ENCODE results near the gene PLD1. TPM values are rescaled to one million over a fixed set of nuclear protein-coding genes. Genes with fewer than 3 reads are reported as not detected.

Gene PLD1
- total and polyA plus RNA-seq, 10 of the 15 experiments (the other 5 are each of a cell fraction or from before 2014, with no cell fraction given), result 2.9 to 108 (median 3.6) TPM

DNA sequence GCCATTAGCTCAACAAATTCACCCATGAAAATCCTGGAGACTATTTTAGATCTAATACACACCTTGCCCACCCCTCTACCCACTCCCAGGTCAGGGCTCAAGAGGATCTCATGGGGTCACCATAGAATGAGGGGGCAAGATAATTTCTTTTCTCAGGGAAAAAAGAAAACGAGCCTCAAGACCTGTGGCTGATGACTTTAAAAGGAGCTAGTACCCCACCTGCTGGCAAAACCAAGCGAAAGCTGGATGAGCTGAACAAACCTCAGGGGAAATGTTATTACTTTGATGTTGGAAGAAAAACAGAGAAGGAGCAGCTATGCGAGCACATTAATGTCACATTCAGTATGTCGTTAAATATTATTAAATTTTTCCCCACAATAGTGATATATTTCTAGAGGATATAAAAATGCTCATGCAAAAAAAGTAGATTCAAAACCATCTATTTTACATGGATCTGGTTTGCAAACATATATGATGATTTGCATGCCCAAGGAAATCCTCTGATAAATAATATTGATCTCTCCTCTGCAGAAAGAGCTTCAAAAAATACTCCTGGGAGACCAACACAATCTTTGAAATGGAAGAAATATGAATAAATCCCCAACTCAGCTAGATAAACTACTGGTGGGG, 37.7 kb downstream of the PLD1 start (continued):
- no peak for TF ChIP-seq CBX3 (IDR thresholded peaks at IDR 0.05; ENCODE audit: borderline replicate concordance, low read depth)
- TF ChIP-seq, protein P1, sequence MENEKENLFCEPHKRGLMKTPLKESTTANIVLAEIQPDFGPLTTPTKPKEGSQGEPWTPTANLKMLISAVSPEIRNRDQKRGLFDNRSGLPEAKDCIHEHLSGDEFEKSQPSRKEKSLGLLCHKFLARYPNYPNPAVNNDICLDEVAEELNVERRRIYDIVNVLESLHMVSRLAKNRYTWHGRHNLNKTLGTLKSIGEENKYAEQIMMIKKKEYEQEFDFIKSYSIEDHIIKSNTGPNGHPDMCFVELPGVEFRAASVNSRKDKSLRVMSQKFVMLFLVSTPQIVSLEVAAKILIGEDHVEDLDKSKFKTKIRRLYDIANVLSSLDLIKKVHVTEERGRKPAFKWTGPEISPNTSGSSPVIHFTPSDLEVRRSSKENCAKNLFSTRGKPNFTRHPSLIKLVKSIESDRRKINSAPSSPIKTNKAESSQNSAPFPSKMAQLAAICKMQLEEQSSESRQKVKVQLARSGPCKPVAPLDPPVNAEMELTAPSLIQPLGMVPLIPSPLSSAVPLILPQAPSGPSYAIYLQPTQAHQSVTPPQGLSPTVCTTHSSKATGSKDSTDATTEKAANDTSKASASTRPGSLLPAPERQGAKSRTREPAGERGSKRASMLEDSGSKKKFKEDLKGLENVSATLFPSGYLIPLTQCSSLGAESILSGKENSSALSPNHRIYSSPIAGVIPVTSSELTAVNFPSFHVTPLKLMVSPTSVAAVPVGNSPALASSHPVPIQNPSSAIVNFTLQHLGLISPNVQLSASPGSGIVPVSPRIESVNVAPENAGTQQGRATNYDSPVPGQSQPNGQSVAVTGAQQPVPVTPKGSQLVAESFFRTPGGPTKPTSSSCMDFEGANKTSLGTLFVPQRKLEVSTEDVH (IDR thresholded peaks at IDR 0.05; ENCODE audit: low read depth, partially characterized antibody), result no peak
- peak; percentile 93 for TF ChIP-seq MEF2B (IDR thresholded peaks at IDR 0.05; ENCODE audit: partially characterized antibody, poor library complexity, severe bottlenecking)
- 0 out of 2 replicates have a peak, but pooled peaks have one; percentile 23 for TF ChIP-seq ZNF24 (IDR thresholded peaks at IDR 0.05)
- TF ChIP-seq RB1 (IDR thresholded peaks at IDR 0.05; ENCODE audit: borderline replicate concordance), result peak; percentile 36; the same call in 1 of the 2 replicates
- 0 out of 2 replicates have a peak, but pooled peaks have one; percentile 23 for TF ChIP-seq YY1 (IDR thresholded peaks at IDR 0.05; ENCODE audit: low read depth, low read length)
- TF ChIP-seq, protein P2, sequence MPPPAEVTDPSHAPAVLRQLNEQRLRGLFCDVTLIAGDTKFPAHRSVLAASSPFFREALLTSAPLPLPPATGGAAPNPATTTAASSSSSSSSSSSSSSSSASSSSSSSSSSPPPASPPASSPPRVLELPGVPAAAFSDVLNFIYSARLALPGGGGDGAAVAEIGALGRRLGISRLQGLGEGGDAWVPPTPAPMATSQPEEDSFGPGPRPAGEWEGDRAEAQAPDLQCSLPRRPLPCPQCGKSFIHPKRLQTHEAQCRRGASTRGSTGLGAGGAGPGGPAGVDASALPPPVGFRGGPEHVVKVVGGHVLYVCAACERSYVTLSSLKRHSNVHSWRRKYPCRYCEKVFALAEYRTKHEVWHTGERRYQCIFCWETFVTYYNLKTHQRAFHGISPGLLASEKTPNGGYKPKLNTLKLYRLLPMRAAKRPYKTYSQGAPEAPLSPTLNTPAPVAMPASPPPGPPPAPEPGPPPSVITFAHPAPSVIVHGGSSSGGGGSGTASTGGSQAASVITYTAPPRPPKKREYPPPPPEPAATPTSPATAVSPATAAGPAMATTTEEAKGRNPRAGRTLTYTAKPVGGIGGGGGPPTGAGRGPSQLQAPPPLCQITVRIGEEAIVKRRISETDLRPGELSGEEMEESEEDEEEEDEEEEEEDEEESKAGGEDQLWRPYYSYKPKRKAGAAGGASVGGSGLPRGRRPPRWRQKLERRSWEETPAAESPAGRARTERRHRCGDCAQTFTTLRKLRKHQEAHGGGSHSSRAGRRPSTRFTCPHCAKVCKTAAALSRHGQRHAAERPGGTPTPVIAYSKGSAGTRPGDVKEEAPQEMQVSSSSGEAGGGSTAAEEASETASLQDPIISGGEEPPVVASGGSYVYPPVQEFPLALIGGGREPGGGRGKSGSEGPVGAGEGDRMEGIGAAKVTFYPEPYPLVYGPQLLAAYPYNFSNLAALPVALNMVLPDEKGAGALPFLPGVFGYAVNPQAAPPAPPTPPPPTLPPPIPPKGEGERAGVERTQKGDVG (CRISPR knock-in tag; IDR thresholded peaks at IDR 0.05), result no peak
- TF ChIP-seq POLR2AphosphoS5 (IDR thresholded peaks at IDR 0.05; ENCODE audit: low read length), result no peak
- TF ChIP-seq RAD21 (IDR thresholded peaks at IDR 0.05; ENCODE audit: insufficient read depth, low read depth, low read length), result peak; percentile 80
- TF ChIP-seq RUNX3 (IDR thresholded peaks at IDR 0.05; ENCODE audit: low read length), result no peak
- TF ChIP-seq RFX5 (IDR thresholded peaks at IDR 0.05; ENCODE audit: low read depth, low read length), result no peak
- no peak for TF ChIP-seq WRNIP1 (IDR thresholded peaks at IDR 0.05; ENCODE audit: borderline replicate concordance, low read depth, low read length)
- TF ChIP-seq SMARCA5 (IDR thresholded peaks at IDR 0.05), result peak; percentile 79; the same call in 1 of the 2 replicates

Measured in GM12878 (cell line).